Neural progenitor cell (in vitro differentiated cells): ENCODE results near the gene ADGRV1.

Experiments
- EZH2 ChIP-seq: fragments of 200-600 bp; sonication (generic); IDR thresholded peaks from 2 replicates; pipeline ENCODE4 v1.6.1; 2017; ENCODE audit warnings: antibody characterized with exemption, mild to moderate bottlenecking, moderate library complexity
- EZH2phosphoT487 ChIP-seq: fragments of 200-600 bp; sonication (generic); IDR thresholded peaks from 2 replicates; pipeline ENCODE4 v1.6.1; 2017; ENCODE audit warnings: antibody characterized with exemption
- TF ChIP-seq, protein P1 (sequence below): fragments of 200-600 bp; sonication (generic); IDR thresholded peaks from 2 replicates; pipeline ENCODE4 v1.5.1; 2017; ENCODE audit warnings: antibody characterized with exemption, mild to moderate bottlenecking

DNA sequence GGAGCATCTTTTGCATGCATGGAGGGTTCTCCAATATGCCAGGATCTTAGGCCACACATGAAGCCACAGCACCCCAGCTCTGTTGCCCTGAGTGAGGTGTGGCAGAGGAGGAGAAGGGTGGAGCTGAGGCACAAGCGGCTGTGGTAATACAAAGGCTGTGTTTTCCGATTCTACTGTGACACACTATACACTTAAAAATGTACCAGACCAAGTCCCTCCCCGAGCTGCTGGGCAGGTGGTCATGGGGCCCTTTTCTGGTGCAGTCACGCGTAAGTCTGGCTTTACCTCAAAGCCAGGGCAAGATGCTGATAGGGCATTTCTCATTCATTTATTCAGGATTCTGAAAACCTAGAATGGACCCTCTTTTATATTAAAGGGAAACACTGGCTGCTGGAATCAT lies 3.7 kb downstream of the ADGRV1 start:
- TF ChIP-seq EZH2 (no peak), EZH2phosphoT487 (no peak)
- TF ChIP-seq, protein P1, sequence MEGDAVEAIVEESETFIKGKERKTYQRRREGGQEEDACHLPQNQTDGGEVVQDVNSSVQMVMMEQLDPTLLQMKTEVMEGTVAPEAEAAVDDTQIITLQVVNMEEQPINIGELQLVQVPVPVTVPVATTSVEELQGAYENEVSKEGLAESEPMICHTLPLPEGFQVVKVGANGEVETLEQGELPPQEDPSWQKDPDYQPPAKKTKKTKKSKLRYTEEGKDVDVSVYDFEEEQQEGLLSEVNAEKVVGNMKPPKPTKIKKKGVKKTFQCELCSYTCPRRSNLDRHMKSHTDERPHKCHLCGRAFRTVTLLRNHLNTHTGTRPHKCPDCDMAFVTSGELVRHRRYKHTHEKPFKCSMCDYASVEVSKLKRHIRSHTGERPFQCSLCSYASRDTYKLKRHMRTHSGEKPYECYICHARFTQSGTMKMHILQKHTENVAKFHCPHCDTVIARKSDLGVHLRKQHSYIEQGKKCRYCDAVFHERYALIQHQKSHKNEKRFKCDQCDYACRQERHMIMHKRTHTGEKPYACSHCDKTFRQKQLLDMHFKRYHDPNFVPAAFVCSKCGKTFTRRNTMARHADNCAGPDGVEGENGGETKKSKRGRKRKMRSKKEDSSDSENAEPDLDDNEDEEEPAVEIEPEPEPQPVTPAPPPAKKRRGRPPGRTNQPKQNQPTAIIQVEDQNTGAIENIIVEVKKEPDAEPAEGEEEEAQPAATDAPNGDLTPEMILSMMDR = no peak
